Aorta (tissue), 5 donors: ENCODE data around the gene ZNF763. TPM values are rescaled to one million over a fixed set of nuclear protein-coding genes. Genes with fewer than 3 reads are reported as not detected.

Source experiments
- ATAC-seq: fragments of 200-7000 bp; cut with Tn5 transposase; one replicate; pipeline ENCODE4 v1.9.1; 2022; ENCODE audit warnings: moderate library complexity; ENCODE audit not compliant: low FRiP score
- DNase-seq, 2 donors: peaks; one replicate each; pipeline ENCODE4 v3.0.0-alpha.2; 2020
- H3K27ac ChIP-seq, 2 donors: one replicate each; pipeline ENCODE4 v1.5.1; 2013; ENCODE audit warnings: low read length in 2 of 2, mild to moderate bottlenecking in 2 of 2, moderate library complexity in 2 of 2, control low read depth in 1 of 2, inconsistent platforms in 1 of 2, low read depth in 1 of 2
- H3K27me3 ChIP-seq, 2 donors: one replicate each; pipeline ENCODE4 v1.6.1; 2013; ENCODE audit warnings: control low read depth in 1 of 2, low read length in 1 of 2, mild to moderate bottlenecking in 1 of 2, moderate library complexity in 1 of 2; ENCODE audit not compliant: insufficient read depth in 2 of 2, control insufficient read depth in 1 of 2
- H3K36me3 ChIP-seq, 2 donors: one replicate each; pipeline ENCODE4 v1.6.1; 2013; ENCODE audit warnings: control low read depth in 1 of 2, low read length in 1 of 2, mild to moderate bottlenecking in 1 of 2; ENCODE audit not compliant: insufficient read depth in 2 of 2, control insufficient read depth in 1 of 2
- H3K4me1 ChIP-seq, 2 donors: one replicate each; pipeline ENCODE4 v1.6.1; 2013; ENCODE audit warnings: low read length in 2 of 2, control low read depth in 1 of 2, mild to moderate bottlenecking in 1 of 2, moderate library complexity in 1 of 2; ENCODE audit not compliant: insufficient read depth in 2 of 2, control insufficient read depth in 1 of 2
- H3K4me3 ChIP-seq, 2 donors: one replicate each; pipeline ENCODE4 v1.5.1; 2013; ENCODE audit warnings: low read length in 2 of 2, control low read depth in 1 of 2, mild to moderate bottlenecking in 1 of 2
- H3K9me3 ChIP-seq: one replicate; pipeline ENCODE4 v1.6.1; 2013; ENCODE audit warnings: mild to moderate bottlenecking, low read length; ENCODE audit not compliant: control insufficient read depth
- WGBS, 2 donors: extraction: QIAGEN DNeasy Blood & Tissue Kit; methylation state at CpG; one replicate each; pipeline ENCODE4 v1.1.7; 2013; 5-methylcytosine and 5-hydroxymethylcytosine counted together
- intact Hi-C, 2 donors: fragments of 100-400 bp; cut with DNase I; formaldehyde crosslinking; loops; one replicate each; pipeline versions ENCODE4 v1.14.2 to v1.15.0; 2022
- polyA plus RNA-seq, 2 donors: library from polyadenylated mRNA; stranded (reverse); fragments of 200-250 nt; gene quantifications; one replicate each; pipeline ENCODE4 v1.2.3, GENCODE V29; 2013
- total RNA-seq, 2 donors: library from RNA; stranded (reverse); fragmentation: NEBNext Ultra II Directional; extraction: Animal tissue kit (Norgen Biotek cat#: 25700); gene quantifications; one replicate each; pipeline ENCODE4 v1.2.1, GENCODE V29; 2021
- donor health status: healthy with polysubstance abuse.
- donor health status: Bipolar disorder and iron deficiency.
- donor health status: DM: no; HTN: no; CAD: no.
- donor health status: DM: no; HTN: no; CAD: no.
- donor health status: DM: yes; HTN: yes; CAD: no.

The ZNF763 gene
- total and polyA plus RNA-seq, 4 donors: 1.9 to 5.1 (median 3.2) TPM

DNA sequence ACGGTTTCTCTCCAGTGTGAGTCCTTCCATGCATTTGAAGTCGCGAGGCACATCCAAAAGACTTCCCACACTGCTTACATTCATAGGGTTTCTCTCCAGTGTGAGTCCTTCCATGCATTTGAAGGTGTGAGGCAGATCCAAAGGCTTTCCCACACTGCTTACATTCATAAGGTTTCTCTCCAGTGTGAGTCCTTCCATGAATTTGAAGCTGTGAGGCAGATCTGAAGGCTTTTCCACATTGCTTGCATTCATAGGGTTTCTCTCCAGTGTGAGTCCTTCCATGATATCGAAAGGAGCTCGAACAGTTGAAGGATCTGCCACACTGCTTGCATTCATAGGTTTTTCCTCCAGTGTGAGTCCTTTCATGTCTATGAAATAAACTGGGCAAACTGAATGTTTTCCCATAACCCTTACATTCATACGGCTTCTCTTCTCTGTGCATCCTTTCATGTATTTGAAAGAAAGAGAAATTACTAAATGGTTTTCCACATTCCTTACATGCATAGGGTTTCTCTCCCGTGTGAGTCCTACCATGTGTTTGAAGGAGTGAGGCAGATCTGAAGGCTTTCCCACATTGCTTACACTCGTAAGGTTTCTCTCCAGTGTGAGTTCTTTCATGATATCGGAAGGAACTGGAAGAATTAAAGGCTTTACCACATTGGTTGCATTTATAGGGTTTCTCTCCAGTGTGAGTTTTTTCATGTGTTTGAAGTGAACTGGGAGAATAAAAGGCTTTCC is 50.3 kb downstream of the ZNF763 start:
- 96 to 98% methylated on average over 9 of the region's 9 CpGs for WGBS, 2 donors
- Histone ChIP-seq H3K4me1 (no peaks in the 10 kb centered on the region), H3K27me3 (no peaks in the 10 kb centered on the region), H3K36me3 (peaks cover 15 to 26% of the 10 kb centered on the region in 2 donors), H3K9me3 (peaks cover 23% of the 10 kb centered on the region), H3K4me3 (no peak overlapping the region), H3K27ac (no peak overlapping the region)
- no peak for ATAC-seq
- intact Hi-C loops: no loop called here
- DNase-seq: no peak

DNA sequence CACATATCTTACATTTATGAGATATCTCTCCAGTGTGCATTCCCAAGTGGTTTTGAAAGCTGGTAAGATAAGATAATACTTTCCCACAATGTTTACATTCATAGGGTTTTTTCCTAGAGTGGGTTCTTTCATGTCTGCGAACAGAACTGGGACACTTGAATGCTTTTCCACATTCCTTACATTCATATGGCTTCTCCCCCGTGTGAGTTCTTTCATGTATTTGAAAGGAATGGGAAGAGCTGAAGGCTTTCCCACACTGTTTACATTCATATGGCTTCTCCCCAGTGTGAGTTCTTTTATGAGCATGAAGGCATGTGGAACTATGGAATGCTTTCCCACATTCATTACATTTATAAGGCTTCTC is 50.9 kb downstream of the ZNF763 start:
- Histone ChIP-seq H3K27ac (no peak overlapping the region), H3K9me3 (peaks cover 25% of the 10 kb centered on the region), H3K27me3 (no peaks in the 10 kb centered on the region), H3K36me3 (peaks cover 15 to 26% of the 10 kb centered on the region in 2 donors), H3K4me1 (no peaks in the 10 kb centered on the region), H3K4me3 (no peak overlapping the region)
- ATAC-seq (no peak), DNase-seq (no peak)
- WGBS, 2 donors: 33 to 53% methylated on average over 2 of the region's 2 CpGs
- intact Hi-C loops: no loop called here

Other genes starting within 250 kb of the ZNF763 start
- 1 to 10 TPM; 5.1 to 8.7 TPM for gene ZNF823, start 226.1 kb upstream of the ZNF763 start, total RNA-seq
- 1 to 10 TPM; 3.1 to 3.4 TPM for gene ZNF823, start 226.1 kb upstream of the ZNF763 start, polyA plus RNA-seq
- gene ZNF441, start 198.0 kb upstream of the ZNF763 start, total RNA-seq: 10 to 100 TPM in 1 of 2 donors, 1 to 10 TPM in 1; 9.5 to 13.2 TPM
- 1 to 10 TPM; 4.1 to 8.1 TPM for gene ZNF441, start 198.0 kb upstream of the ZNF763 start, polyA plus RNA-seq
- gene ZNF491, start 166.5 kb upstream of the ZNF763 start, total RNA-seq: 1 to 10 TPM; 3.1 to 4.8 TPM
- gene ZNF491, start 166.5 kb upstream of the ZNF763 start, polyA plus RNA-seq: 1 to 10 TPM in 1 of 2 donors, under 1 TPM in 1; 0.50 to 2.0 TPM
- gene ZNF440, start 150.8 kb upstream of the ZNF763 start, total RNA-seq: 10 to 100 TPM; 12.7 to 16.1 TPM
- 1 to 10 TPM; 3.1 to 5.5 TPM for gene ZNF440, start 150.8 kb upstream of the ZNF763 start, polyA plus RNA-seq
- 10 to 100 TPM in 1 of 2 donors, 1 to 10 TPM in 1; 9.4 to 13.3 TPM for gene ZNF439, start 116.3 kb upstream of the ZNF763 start, total RNA-seq
- 10 to 100 TPM in 1 of 2 donors, 1 to 10 TPM in 1; 6.3 to 11.7 TPM for gene ZNF439, start 116.3 kb upstream of the ZNF763 start, polyA plus RNA-seq
- 10 to 100 TPM in 1 of 2 donors, 1 to 10 TPM in 1; 8.1 to 10.8 TPM for gene ZNF69, start 77.3 kb upstream of the ZNF763 start, total RNA-seq
- 1 to 10 TPM; 1.3 to 6.5 TPM for gene ZNF69, start 77.3 kb upstream of the ZNF763 start, polyA plus RNA-seq
- 10 to 100 TPM; 11.6 to 19.2 TPM for gene ZNF700, start 39.9 kb upstream of the ZNF763 start, total RNA-seq
- 10 to 100 TPM in 1 of 2 donors, 1 to 10 TPM in 1; 3.8 to 13.8 TPM for gene ZNF700, start 39.9 kb upstream of the ZNF763 start, polyA plus RNA-seq
- 1 to 10 TPM; 5.1 to 5.5 TPM for gene ZNF433, start 70.6 kb downstream of the ZNF763 start, total RNA-seq
- gene ZNF433, start 70.6 kb downstream of the ZNF763 start, polyA plus RNA-seq: 1 to 10 TPM; 4.4 to 5.8 TPM
- under 1 TPM in 1 of 2 donors, not detected in 1; 0.45 TPM for gene ZNF878, start 87.9 kb downstream of the ZNF763 start, total RNA-seq
- not detected for gene ZNF878, start 87.9 kb downstream of the ZNF763 start, polyA plus RNA-seq
- 10 to 100 TPM in 1 of 2 donors, 1 to 10 TPM in 1; 7.8 to 14.3 TPM for gene ZNF844, start 99.7 kb downstream of the ZNF763 start, total RNA-seq
- gene ZNF844, start 99.7 kb downstream of the ZNF763 start, polyA plus RNA-seq: 1 to 10 TPM; 2.3 to 3.9 TPM
- gene ZNF20, start 175.3 kb downstream of the ZNF763 start, total RNA-seq: 1 to 10 TPM; 3.8 to 6.8 TPM
- 1 to 10 TPM; 1.9 to 5.1 TPM for gene ZNF20, start 175.3 kb downstream of the ZNF763 start, polyA plus RNA-seq
- gene ZNF625, start 191.7 kb downstream of the ZNF763 start, total RNA-seq: 10 to 100 TPM in 1 of 2 donors, 1 to 10 TPM in 1; 5.1 to 11.0 TPM
- 1 to 10 TPM; 2.3 to 2.4 TPM for gene ZNF625, start 191.7 kb downstream of the ZNF763 start, polyA plus RNA-seq
- 10 to 100 TPM; 11.4 to 14.1 TPM for gene ZNF136, start 198.1 kb downstream of the ZNF763 start, total RNA-seq
- 1 to 10 TPM; 3.3 to 4.6 TPM for gene ZNF136, start 198.1 kb downstream of the ZNF763 start, polyA plus RNA-seq